SK-N-SH treated with all-trans-retinoic acid at 6 μM for 48 hours (cell line): ENCODE data around the gene CDKN1B.

Source experiments
- ATAC-seq: fragments of 200-7000 bp; cut with Tn5 transposase; 3 replicates; pipeline ENCODE4 v1.9.1; 2020; ENCODE audit warnings: mild to moderate bottlenecking, moderate library complexity
- ARNTL ChIP-seq: fragments of 450-650 bp; formaldehyde crosslinking; IDR thresholded peaks from 2 replicates; pipeline ENCODE4 v1.5.0; 2020; ENCODE audit warnings: low read depth, mild to moderate bottlenecking, moderate library complexity, borderline replicate concordance
- BACH2 ChIP-seq: fragments of 250-450 bp; sonication (Bioruptor Pico); IDR thresholded peaks from 2 replicates; pipeline ENCODE4 v1.9.0; 2021; ENCODE audit warnings: mild to moderate bottlenecking, borderline replicate concordance
- CREB5 ChIP-seq: fragments of 250-450 bp; sonication (Bioruptor Pico); IDR thresholded peaks from 2 replicates; pipeline ENCODE4 v1.5.1; 2020; ENCODE audit warnings: low read depth, mild to moderate bottlenecking, moderate library complexity
- CSDC2 ChIP-seq: fragments of 250-450 bp; sonication (Bioruptor Pico); IDR thresholded peaks from 2 replicates; pipeline ENCODE4 v1.5.0; 2020; ENCODE audit warnings: mild to moderate bottlenecking, moderate library complexity
- CSRNP3 ChIP-seq: fragments of 250-450 bp; sonication (Bioruptor Pico); IDR thresholded peaks from 2 replicates; pipeline ENCODE4 v1.5.1; 2021; ENCODE audit warnings: mild to moderate bottlenecking, moderate library complexity
- ESRRG ChIP-seq: fragments of 250-450 bp; sonication (Bioruptor Pico); IDR thresholded peaks from 2 replicates; pipeline ENCODE4 v1.6.1; 2021; ENCODE audit warnings: mild to moderate bottlenecking
- GLIS3 ChIP-seq: fragments of 250-450 bp; sonication (Bioruptor Pico); IDR thresholded peaks from 2 replicates; pipeline ENCODE4 v1.5.0; 2020; ENCODE audit warnings: mild to moderate bottlenecking, moderate library complexity
- ISL1 ChIP-seq: fragments of 250-450 bp; sonication (Bioruptor Pico); IDR thresholded peaks from 2 replicates; pipeline ENCODE4 v2.1.2; 2022; ENCODE audit warnings: mild to moderate bottlenecking, moderate library complexity
- OSR1 ChIP-seq: fragments of 250-450 bp; sonication (Bioruptor Pico); IDR thresholded peaks from 2 replicates; pipeline ENCODE4 v1.8.0; 2022; ENCODE audit warnings: moderate library complexity, mild to moderate bottlenecking, inconsistent platforms
- PPARA ChIP-seq: fragments of 250-450 bp; sonication (Bioruptor Pico); IDR thresholded peaks from 2 replicates; pipeline ENCODE4 v1.5.0; 2020; ENCODE audit warnings: mild to moderate bottlenecking, borderline replicate concordance
- RARB ChIP-seq: fragments of 250-450 bp; sonication (Bioruptor Pico); IDR thresholded peaks from 2 replicates; pipeline ENCODE4 v1.8.0; 2021; ENCODE audit warnings: mild to moderate bottlenecking, moderate library complexity
- SNAI2 ChIP-seq: fragments of 250-450 bp; sonication (Bioruptor Pico); IDR thresholded peaks from 2 replicates; pipeline ENCODE4 v1.5.0; 2020; ENCODE audit warnings: mild to moderate bottlenecking, moderate library complexity
- TOX ChIP-seq: fragments of 250-450 bp; sonication (Bioruptor Pico); IDR thresholded peaks from 2 replicates; pipeline ENCODE4 v1.8.0; 2021; ENCODE audit warnings: mild to moderate bottlenecking, moderate library complexity, borderline replicate concordance
- ZC3H10 ChIP-seq: fragments of 250-450 bp; sonication (Bioruptor Pico); IDR thresholded peaks from 2 replicates; pipeline ENCODE4 v1.5.1; 2021; ENCODE audit warnings: mild to moderate bottlenecking, moderate library complexity
- ZFP30 ChIP-seq: fragments of 450-650 bp; formaldehyde crosslinking; IDR thresholded peaks from 2 replicates; pipeline ENCODE4 v1.5.0; 2022; ENCODE audit warnings: mild to moderate bottlenecking, moderate library complexity
- ZNF565 ChIP-seq: fragments of 450-650 bp; formaldehyde crosslinking; conservative IDR thresholded peaks from 2 replicates; pipeline ENCODE4 v1.5.0; 2020; ENCODE audit warnings: low read depth, mild to moderate bottlenecking, moderate library complexity
- ZNF70 ChIP-seq: fragments of 450-650 bp; formaldehyde crosslinking; IDR thresholded peaks from 2 replicates; pipeline ENCODE4 v1.5.0; 2020; ENCODE audit warnings: mild to moderate bottlenecking, moderate library complexity
- TF ChIP-seq, protein P1 (sequence below): fragments of 250-450 bp; sonication (Bioruptor Pico); IDR thresholded peaks from 2 replicates; pipeline ENCODE4 v1.8.0; 2020; ENCODE audit warnings: mild to moderate bottlenecking, moderate library complexity, borderline replicate concordance
- TF ChIP-seq, protein P2 (sequence below): fragments of 250-450 bp; sonication (Bioruptor Pico); IDR thresholded peaks from 2 replicates; pipeline ENCODE4 v1.8.0; 2021; ENCODE audit warnings: low read depth, mild to moderate bottlenecking, moderate library complexity, borderline replicate concordance
- TF ChIP-seq, protein P3 (sequence below): fragments of 250-450 bp; sonication (Bioruptor Pico); IDR thresholded peaks from 2 replicates; pipeline ENCODE4 v1.5.0; 2020; ENCODE audit warnings: mild to moderate bottlenecking, moderate library complexity

The CDKN1B gene

GRCh38 chr12:12759234-12759915 is 42.2 kb downstream of the CDKN1B start:
- TF ChIP-seq ZNF70 (CRISPR knock-in tag) (no peak), RARB (CRISPR knock-in tag) (no peak), CSDC2 (no peak), CREB5 (CRISPR knock-in tag) (no peak), SNAI2 (no peak), ZC3H10 (CRISPR knock-in tag) (no peak), CSRNP3 (CRISPR knock-in tag) (no peak), ZNF565 (CRISPR knock-in tag) (no peak), TOX (CRISPR knock-in tag) (no peak), ESRRG (CRISPR knock-in tag) (no peak), GLIS3 (no peak), BACH2 (CRISPR knock-in tag) (no peak), PPARA (CRISPR knock-in tag) (no peak), ISL1 (CRISPR knock-in tag) (no peak), ARNTL (CRISPR knock-in tag) (no peak)
- TF ChIP-seq, protein P1, sequence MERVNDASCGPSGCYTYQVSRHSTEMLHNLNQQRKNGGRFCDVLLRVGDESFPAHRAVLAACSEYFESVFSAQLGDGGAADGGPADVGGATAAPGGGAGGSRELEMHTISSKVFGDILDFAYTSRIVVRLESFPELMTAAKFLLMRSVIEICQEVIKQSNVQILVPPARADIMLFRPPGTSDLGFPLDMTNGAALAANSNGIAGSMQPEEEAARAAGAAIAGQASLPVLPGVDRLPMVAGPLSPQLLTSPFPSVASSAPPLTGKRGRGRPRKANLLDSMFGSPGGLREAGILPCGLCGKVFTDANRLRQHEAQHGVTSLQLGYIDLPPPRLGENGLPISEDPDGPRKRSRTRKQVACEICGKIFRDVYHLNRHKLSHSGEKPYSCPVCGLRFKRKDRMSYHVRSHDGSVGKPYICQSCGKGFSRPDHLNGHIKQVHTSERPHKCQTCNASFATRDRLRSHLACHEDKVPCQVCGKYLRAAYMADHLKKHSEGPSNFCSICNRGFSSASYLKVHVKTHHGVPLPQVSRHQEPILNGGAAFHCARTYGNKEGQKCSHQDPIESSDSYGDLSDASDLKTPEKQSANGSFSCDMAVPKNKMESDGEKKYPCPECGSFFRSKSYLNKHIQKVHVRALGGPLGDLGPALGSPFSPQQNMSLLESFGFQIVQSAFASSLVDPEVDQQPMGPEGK = no peak
- TF ChIP-seq, protein P2, sequence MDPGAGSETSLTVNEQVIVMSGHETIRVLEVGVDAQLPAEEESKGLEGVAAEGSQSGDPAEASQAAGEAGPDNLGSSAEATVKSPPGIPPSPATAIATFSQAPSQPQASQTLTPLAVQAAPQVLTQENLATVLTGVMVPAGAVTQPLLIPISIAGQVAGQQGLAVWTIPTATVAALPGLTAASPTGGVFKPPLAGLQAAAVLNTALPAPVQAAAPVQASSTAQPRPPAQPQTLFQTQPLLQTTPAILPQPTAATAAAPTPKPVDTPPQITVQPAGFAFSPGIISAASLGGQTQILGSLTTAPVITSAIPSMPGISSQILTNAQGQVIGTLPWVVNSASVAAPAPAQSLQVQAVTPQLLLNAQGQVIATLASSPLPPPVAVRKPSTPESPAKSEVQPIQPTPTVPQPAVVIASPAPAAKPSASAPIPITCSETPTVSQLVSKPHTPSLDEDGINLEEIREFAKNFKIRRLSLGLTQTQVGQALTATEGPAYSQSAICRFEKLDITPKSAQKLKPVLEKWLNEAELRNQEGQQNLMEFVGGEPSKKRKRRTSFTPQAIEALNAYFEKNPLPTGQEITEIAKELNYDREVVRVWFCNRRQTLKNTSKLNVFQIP = no peak
- TF ChIP-seq, protein P3, sequence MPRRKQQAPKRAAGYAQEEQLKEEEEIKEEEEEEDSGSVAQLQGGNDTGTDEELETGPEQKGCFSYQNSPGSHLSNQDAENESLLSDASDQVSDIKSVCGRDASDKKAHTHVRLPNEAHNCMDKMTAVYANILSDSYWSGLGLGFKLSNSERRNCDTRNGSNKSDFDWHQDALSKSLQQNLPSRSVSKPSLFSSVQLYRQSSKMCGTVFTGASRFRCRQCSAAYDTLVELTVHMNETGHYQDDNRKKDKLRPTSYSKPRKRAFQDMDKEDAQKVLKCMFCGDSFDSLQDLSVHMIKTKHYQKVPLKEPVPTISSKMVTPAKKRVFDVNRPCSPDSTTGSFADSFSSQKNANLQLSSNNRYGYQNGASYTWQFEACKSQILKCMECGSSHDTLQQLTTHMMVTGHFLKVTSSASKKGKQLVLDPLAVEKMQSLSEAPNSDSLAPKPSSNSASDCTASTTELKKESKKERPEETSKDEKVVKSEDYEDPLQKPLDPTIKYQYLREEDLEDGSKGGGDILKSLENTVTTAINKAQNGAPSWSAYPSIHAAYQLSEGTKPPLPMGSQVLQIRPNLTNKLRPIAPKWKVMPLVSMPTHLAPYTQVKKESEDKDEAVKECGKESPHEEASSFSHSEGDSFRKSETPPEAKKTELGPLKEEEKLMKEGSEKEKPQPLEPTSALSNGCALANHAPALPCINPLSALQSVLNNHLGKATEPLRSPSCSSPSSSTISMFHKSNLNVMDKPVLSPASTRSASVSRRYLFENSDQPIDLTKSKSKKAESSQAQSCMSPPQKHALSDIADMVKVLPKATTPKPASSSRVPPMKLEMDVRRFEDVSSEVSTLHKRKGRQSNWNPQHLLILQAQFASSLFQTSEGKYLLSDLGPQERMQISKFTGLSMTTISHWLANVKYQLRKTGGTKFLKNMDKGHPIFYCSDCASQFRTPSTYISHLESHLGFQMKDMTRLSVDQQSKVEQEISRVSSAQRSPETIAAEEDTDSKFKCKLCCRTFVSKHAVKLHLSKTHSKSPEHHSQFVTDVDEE (CRISPR knock-in tag) = no peak
- TF ChIP-seq, all 23 proteins: peak for 0
- ATAC-seq = no peak; the same call in 2 of the 3 replicates

DNA sequence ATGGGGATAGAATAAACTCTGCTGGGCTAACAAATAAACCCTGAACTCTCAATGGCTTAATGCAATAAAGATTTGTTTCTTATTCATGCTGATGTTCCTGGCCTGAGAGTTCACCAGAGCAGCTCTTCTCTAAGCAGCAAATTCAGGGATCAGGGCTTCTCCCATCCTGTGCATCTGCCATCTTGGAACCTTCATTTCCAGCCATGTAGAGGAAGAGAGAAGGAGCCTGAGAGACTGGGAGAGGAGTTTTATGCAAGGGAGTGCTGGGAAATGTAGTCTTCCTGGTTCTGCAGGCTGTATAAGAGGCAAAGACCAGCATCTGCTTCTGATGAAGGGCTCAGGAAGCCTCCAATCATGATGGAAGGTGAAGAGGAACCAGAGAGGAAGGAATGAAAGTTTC is 47.7 kb downstream of the CDKN1B start:
- TF ChIP-seq CSRNP3 (CRISPR knock-in tag) (no peak), SNAI2 (no peak), TOX (CRISPR knock-in tag) (no peak), OSR1 (CRISPR knock-in tag) (no peak), ZFP30 (CRISPR knock-in tag) (no peak)
- TF ChIP-seq, protein P2 = no peak
- TF ChIP-seq, protein P1 = no peak
- ATAC-seq = peak; percentile 31; the same call in 1 of the 3 replicates
